ENCODE data around the gene SLC2A10.

DNA sequence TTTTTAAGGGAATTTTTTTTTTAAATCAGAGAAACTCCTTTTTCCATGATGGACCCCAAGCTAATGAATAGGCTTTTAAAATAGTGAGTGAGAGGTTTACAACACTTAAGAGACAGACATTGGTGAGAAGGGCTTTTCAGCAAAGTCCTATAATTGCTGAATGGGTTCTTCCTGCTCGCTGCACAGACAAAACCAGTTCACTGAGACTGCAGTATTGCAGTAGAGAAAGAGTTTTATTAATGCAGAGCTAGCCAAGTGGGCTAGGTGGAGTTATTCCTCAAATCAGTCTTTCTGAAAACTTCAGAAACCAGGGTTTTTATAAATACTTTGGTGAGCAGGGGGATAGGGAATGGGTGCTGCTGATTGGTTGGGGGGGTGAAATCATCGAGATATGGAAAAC lies 3.2 kb upstream of the SLC2A10 start:
- TF ChIP-seq GATA2 (IDR thresholded peaks at IDR 0.05; ENCODE audit: low read depth, low read length) (no peak), GATA3 (IDR thresholded peaks at IDR 0.05; ENCODE audit: low read depth, low read length) (no peak)

All from SH-SY5Y (cell line).